OCI-LY1 (cell line): ENCODE data around the gene MAP3K3.

Experiments used
- CTCF ChIP-seq: fragments of 200-600 bp; sonication (generic), shearing (Covaris generic); IDR thresholded peaks from 2 replicates; pipeline ENCODE4 v1.5.1; 2017; ENCODE audit warnings: mild to moderate bottlenecking, antibody characterized with exemption, low read length, moderate library complexity, mixed read lengths
- EZH2 ChIP-seq: fragments of 200-600 bp; sonication (generic), shearing (Covaris generic); IDR thresholded peaks from 2 replicates; pipeline ENCODE4 v1.8.0; 2017; ENCODE audit warnings: borderline replicate concordance, mixed run types, mild to moderate bottlenecking, antibody characterized with exemption, low read length, moderate library complexity, mixed read lengths

GRCh38 chr17:63696381-63696961 is 74.3 kb downstream of the MAP3K3 start:
- TF ChIP-seq CTCF: peak; percentile 60; the same call in 1 of the 2 replicates
- TF ChIP-seq EZH2: no peak
